HG03064 (cell line): ENCODE results near the gene MRTFB.

ENCODE experiments used
- ATAC-seq: cut with Tn5 transposase; IDR thresholded peaks from one replicate; pipeline ENCODE4 v1.9.1; 2021; ENCODE audit warnings: low read depth; ENCODE audit not compliant: unreplicated experiment

MRTFB gene

GRCh38 chr16:14303182-14303618 lies 232.1 kb downstream of the MRTFB start:
- no peak for ATAC-seq

DNA sequence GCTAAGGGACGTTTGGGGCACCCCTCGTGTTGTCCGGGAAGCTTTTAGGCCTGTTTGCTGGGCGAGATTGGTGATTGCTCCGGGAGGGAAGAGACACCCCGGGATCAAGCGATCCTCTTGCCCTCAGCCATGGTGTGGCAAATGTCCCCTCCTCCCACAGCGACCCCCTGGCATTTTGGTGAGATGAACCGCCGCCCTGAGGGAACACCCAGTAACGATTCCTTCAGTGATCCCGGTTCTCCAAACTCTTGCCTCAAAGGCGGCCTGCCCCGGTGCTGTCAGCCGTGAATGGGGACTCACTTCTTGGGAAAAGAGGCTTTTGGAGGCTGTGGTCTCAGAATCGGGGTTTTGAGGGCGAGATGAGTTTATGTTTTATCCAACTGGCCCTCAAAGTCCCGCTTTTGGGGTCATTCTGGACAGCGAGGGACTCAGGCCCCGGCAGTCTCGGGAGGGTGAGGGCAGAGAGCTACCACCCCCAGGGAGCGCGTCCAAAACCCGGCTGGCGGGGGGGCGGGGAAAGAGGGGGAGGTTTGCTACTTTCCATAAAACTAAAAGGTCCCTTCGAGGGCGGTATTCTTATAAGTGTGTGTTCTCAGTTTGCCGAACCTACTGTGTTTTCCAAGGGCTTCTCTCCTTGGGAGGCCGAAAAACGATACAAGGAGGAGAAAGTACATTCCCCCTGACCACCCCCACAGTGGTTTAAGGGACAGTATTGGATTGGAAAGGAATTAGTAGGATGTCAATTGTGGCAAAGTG lies 232.7 kb downstream of the MRTFB start:
- ATAC-seq, result no peak

DNA sequence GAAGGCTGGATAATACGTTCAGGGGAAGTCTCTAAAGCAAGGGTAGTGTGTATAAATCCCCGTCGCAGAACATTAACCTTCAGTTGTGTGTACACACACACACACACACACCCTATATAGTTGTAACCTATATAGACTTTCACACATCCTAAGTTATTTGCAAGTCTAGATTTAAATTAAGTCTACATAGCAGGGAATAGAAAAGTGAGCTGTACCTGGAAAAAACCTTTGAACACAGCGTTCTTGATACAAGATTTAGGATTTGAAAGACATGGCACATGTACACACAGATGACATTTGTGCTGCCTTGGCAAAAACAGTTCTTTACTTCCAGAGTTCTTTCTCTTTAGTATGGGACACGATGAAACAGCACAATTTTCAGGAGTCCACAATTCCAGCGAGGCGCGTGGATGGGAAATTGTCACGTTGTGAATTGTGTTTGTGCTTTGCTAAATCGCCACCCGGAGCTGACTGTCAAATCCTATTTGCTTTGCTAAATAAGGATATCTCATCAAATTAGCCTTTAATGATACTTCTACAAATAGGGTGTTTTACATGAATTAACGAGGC lies 233.9 kb downstream of the MRTFB start:
- no peak for ATAC-seq

GRCh38 chr16:14306485-14307058 lies 235.5 kb downstream of the MRTFB start:
- no peak for ATAC-seq

DNA sequence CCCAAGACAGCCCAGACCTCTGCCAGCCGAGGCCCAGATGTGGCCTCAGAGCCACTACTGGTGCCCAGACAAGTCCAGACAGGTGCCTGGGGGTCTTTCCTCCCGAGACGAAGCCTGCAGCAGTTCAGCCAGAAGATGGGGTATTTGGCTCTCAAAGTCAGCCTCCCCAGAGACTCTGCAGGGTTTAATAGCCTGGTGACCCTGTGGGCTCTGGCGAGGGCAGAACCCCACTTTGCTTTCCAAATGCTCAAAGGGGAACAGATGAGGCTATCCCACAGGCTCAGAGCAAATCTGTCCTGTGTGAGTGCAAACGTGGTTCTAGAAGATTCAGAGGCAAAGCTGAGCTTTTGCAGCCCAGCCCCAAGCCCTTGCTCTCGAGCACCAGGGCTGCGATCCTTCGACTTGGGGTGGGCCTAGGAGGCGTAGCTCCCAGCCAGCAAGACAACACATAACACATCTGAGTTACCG lies 236.0 kb downstream of the MRTFB start:
- ATAC-seq, result no peak

GRCh38 chr16:14307527-14308367 lies 236.6 kb downstream of the MRTFB start:
- ATAC-seq, result no peak

- ATAC-seq, result no peak
Measured at GRCh38 chr16:14308368-14308723, 237.2 kb downstream of the MRTFB start.

DNA sequence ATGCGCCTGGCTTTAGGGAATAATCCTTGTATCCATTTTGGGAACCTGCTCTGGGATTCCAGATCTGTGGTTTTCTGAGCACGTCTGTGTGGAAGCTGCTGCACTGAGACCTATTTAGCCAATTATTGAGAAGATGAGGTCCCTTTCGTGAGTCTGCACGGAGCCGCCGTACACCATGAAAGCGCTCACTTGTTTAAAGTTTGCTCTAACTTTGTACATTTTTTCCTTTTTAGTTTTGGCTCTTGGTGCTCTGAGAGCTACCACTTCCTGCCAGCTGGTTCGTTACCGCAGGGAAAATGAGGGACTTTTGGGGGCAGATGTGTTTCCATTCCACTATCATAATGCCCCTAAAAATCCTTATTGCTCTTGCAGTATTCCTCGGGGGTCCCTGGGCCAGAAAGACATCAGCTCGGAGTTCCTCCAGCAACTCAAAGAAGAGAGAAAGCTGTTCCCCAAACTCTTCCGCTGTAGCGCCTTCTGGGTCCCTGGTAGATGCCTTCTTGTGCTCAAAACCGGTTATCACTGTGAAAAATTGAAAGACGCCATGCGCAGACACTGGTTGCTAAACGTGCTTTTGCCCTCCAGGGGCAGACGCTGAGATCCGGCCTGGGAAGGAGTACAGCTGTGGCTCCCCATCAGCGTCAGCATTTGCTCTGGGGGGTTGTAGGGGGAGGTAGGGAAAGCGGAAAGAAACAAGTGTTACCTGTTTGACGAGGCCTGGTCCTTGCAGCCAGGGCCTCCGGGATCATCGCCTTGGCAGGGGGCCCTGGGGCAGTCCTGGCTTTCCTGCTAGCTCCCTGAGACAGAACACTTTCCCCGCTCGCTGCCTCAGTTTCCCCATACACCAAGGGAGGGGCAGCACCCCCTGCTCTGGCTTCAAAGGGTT lies 238.1 kb downstream of the MRTFB start:
- ATAC-seq, result no peak

DNA sequence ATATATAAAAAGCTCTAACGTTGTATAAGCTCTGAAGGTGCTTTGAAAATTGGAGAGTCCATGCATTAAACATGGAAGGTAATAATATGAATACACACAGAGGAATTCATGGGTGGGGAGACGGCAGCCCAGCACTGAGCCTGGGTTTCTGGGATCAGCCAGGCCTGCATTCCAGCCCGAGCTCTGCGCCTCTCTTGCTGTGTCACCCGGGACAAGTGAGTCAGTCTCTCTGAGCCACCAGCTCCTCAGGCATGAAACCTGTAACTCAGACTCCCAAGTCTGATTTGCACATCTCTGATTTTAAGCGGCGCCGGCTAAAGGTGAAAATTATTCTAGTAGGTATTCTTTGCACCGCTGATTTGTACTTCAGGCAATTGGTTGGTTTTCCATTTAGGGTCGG lies 238.8 kb downstream of the MRTFB start:
- no peak for ATAC-seq

DNA sequence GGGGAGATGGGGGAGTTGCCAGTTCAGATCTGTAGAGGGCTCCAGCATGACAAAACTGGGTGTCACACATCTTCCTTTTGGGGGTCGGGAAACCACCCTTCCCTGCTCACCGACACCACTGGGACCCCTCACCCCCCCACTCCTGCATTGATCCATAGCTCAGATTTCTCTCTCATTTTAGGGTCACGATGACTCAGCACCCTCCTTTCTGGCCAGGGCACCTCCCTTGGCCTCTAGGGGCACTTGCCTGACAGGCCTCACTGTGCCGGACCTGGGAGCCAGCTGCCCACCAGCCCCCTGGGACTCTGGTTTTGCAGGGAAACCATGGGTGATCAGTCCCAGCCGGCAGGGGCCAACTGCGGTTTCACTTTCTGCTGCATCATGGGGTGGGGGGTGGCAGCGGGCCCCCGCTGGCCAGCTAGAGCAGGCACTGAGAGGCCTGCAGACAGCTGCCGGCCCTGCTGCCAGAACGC lies 239.4 kb downstream of the MRTFB start:
- ATAC-seq, result peak; percentile 60

DNA sequence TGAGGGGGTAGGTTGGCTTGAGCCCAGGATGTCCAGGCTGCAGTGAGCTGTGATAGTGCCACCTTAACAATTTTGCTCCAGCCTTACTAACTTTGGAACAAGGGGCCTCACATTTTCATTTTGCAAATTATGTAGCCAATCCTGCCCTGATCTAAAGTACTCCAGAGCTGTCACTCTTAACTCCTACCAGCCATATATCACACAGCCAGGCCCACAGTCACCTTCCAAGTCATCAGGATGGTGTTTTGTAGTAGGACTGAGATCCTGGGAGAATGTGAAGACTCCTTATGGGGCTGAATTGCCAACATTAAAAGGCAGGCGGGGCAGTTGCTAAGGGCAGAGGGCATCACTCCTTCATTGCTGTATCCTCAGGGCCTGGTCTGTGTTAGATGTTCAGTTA lies 243.0 kb downstream of the MRTFB start:
- no peak for ATAC-seq

DNA sequence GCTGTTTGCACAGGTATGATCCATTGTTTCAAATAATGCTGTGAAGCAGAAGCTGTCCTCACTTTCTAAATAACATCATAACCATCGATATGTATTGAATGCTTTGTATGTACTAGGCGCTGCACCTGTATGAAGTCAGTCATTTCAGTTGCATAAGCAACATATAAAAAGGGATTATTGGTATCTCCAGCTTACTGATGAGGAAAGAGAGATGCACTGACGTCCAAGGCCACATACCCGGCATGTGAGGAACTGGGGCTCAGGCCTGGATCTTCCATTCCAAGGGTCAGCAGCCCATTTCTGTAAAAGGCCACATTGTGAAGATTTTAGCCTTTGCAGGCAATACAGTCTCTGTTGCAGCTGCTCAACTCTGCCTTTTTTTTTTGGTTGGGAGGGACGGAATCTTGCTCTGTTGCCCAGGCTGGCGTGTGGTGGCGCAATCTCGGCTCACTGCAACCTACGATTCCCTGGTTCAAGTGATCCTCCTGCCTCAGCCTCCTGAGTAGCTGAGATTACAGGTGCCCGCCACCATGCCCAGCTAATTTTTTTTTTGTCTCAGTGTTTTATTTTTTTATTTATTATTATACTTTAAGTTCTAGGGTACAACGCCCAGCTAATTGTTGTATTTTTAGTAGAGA lies 244.7 kb downstream of the MRTFB start:
- ATAC-seq, result no peak
